Esophagus squamous epithelium (tissue), 5 donors: ENCODE data around the gene ELFN2. TPM values are rescaled to one million over a fixed set of nuclear protein-coding genes. Genes with fewer than 3 reads are reported as not detected.

Experiments
- DNase-seq: peaks from one replicate; lab custom pipeline; 2025; lab: John Stamatoyannopoulos, UW
- H3K27ac ChIP-seq, 4 donors: fragments of 200-600 bp; sonication (generic); one replicate each; pipeline ENCODE4 v1.5.1; 2016 to 2019; ENCODE audit warnings: mild to moderate bottlenecking in 1 of 4
- H3K27me3 ChIP-seq, 4 donors: fragments of 200-600 bp; sonication (generic); 1 replicate in 3 of 4; 2 replicates in 1 of 4; pipeline versions ENCODE4 v1.5.1 to v1.6.0; 2017 to 2021; ENCODE audit warnings: antibody characterized with exemption in 1 of 4
- H3K36me3 ChIP-seq, 3 donors: fragments of 200-600 bp; sonication (generic); one replicate each; pipeline ENCODE4 v1.5.1; 2016 to 2019
- H3K4me1 ChIP-seq, 3 donors: fragments of 200-600 bp; sonication (generic); one replicate each; pipeline ENCODE4 v1.5.1; 2017 to 2019
- H3K4me3 ChIP-seq, 4 donors: fragments of 200-600 bp; sonication (generic); 1 replicate in 3 of 4; 2 replicates in 1 of 4; pipeline ENCODE4 v1.5.1; 2016 to 2019; ENCODE audit warnings: mild to moderate bottlenecking in 2 of 4, moderate library complexity in 1 of 4
- H3K9me3 ChIP-seq, 3 donors: fragments of 200-600 bp; sonication (generic); one replicate each; pipeline ENCODE4 v1.5.1; 2016 to 2019
- POLR2A ChIP-seq, 4 donors: fragments of 450-650 bp; IDR thresholded peaks; one replicate each; pipeline ENCODE4 v1.6.1; 2017; ENCODE audit warnings: antibody characterized with exemption in 4 of 4, mild to moderate bottlenecking in 4 of 4, moderate library complexity in 3 of 4
- WGBS, 2 donors: methylation state at CpG; one replicate each; pipeline ENCODE4 v1.1.5; 2018; 5-methylcytosine and 5-hydroxymethylcytosine counted together
- intact Hi-C: fragments of 100-400 bp; cut with DNase I; formaldehyde crosslinking; loops from one replicate; pipeline ENCODE4 v1.15.0; 2022
- total RNA-seq, 4 donors: library from RNA; depleted of rRNA; stranded (reverse); fragments of >200 nt; gene quantifications; one replicate each; pipeline ENCODE4 v1.1.0, GENCODE V29; 2016
- TF ChIP-seq, protein P1 (sequence below), 6 experiments: fragments of 450-650 bp in 4 of 6; fragments of 200-600 bp in 2 of 6; sonication (generic) in 2 of 6; IDR thresholded peaks; one replicate each; pipeline ENCODE4 v1.5.1; 2016 to 2019; ENCODE audit warnings: antibody characterized with exemption in 6 of 6, mild to moderate bottlenecking in 4 of 6, moderate library complexity in 4 of 6
- donor health status: DM: yes; HTN: yes; CAD: no.

The ELFN2 gene
- total RNA-seq, 4 donors from 2014 or later: not detected

DNA sequence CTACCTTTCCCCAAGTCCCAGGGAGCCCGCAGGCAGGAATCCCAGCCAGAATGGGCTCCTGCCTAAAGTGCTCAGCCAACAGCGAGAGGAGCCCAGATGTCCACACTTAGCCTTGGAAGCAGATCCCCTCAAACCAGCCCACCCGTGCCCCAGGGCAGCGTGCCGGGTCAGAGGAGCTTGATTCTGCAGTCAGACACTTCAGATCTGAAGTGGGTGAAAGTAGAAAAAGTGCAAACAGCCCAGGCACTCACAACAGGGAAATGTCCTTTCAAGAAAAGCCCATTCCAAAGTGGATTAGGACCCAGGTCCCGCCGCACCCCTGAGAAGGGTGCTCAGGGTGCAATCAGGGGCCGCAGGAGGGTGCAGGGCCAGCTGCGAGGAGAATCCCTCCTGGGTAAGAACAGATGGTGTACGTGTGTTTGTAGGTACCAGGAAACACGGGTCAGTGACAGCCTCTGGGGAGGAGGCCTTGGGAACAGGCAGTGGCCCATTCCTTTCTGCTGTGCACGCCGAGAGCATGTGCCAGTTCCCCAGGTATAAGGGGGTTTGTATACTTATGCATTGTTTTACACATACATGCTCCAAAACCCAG, 17.7 kb downstream of the ELFN2 start:
- peaks cover 0 to 92% (median 0%) of the 10 kb centered on the region in 4 donors for H3K27me3 ChIP-seq
- no peaks in the 10 kb centered on the region for H3K9me3 ChIP-seq
- no peak overlapping the region for H3K27ac ChIP-seq
- WGBS, 2 donors: 76 to 90% methylated on average over 4 to 8 of the region's 13 CpGs
- H3K4me1 ChIP-seq: no peaks in the 10 kb centered on the region
- no peaks in the 10 kb centered on the region for H3K36me3 ChIP-seq
- no peak overlapping the region for H3K4me3 ChIP-seq
- intact Hi-C loops: no loop called here
- TF ChIP-seq, protein P1, sequence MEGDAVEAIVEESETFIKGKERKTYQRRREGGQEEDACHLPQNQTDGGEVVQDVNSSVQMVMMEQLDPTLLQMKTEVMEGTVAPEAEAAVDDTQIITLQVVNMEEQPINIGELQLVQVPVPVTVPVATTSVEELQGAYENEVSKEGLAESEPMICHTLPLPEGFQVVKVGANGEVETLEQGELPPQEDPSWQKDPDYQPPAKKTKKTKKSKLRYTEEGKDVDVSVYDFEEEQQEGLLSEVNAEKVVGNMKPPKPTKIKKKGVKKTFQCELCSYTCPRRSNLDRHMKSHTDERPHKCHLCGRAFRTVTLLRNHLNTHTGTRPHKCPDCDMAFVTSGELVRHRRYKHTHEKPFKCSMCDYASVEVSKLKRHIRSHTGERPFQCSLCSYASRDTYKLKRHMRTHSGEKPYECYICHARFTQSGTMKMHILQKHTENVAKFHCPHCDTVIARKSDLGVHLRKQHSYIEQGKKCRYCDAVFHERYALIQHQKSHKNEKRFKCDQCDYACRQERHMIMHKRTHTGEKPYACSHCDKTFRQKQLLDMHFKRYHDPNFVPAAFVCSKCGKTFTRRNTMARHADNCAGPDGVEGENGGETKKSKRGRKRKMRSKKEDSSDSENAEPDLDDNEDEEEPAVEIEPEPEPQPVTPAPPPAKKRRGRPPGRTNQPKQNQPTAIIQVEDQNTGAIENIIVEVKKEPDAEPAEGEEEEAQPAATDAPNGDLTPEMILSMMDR (IDR thresholded peaks at IDR 0.05): no peak
- TF ChIP-seq POLR2A (IDR thresholded peaks at IDR 0.05): no peak
- no peak for DNase-seq

DNA sequence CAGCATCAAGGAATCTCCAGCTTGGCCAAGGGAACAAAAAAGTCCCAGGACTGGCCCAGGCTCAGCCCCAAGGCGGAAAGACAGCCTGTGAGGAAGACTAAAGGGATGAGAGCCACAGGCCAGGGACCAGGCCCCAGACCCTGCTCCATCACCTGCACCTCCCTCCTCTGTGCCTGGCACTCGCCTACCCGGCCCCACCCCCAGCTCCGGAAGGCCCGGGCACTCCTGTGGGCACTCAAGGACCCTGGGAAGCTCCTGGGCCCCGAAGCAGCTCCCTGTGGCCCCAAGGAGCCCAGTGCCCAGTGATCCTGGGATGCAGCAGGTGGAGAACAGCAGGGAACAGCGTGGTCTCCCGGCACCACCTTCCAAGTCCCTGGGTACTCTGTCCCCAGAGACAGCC, 18.2 kb downstream of the ELFN2 start:
- H3K9me3 ChIP-seq: no peaks in the 10 kb centered on the region
- no peak for TF ChIP-seq POLR2A (IDR thresholded peaks at IDR 0.05)
- TF ChIP-seq, protein P1 (IDR thresholded peaks at IDR 0.05): no peak
- H3K36me3 ChIP-seq: no peaks in the 10 kb centered on the region
- DNase-seq: no peak
- H3K4me1 ChIP-seq: no peaks in the 10 kb centered on the region
- 53% methylated on average over 5 of the region's 8 CpGs; no CpG with 5 or more reads in 1 of the 2 donors for WGBS, 2 donors
- H3K27ac ChIP-seq: no peak overlapping the region
- peaks cover 0 to 93% (median 0%) of the 10 kb centered on the region in 4 donors for H3K27me3 ChIP-seq
- no peak overlapping the region for H3K4me3 ChIP-seq
- intact Hi-C loops: no loop called here

DNA sequence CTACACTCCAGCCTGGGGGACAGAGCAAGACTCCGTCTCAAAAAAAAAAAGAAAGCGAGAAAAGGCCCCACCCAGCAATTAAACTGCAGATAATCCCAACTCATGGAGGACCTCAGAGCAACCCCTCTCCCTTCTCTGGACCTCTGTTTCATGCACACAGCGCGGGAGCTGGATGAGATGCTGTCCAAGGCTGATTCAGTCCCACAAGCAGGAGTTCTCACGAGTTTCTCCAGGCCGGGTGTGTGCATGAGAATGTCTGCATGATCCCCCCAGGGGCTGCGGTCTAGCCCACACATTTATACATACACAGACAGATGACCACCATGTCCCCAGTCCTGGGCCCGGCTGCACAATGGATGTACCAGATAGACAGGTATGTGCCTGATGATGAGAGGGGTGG, 19.4 kb downstream of the ELFN2 start:
- DNase-seq: no peak
- 64 to 68% methylated on average over 6 to 7 of the region's 8 CpGs for whole genome bisulfite sequencing, 2 donors
- H3K4me3 ChIP-seq: no peak overlapping the region
- intact Hi-C loops: no loop called here
- peaks cover 0 to 93% (median 0%) of the 10 kb centered on the region in 4 donors for H3K27me3 ChIP-seq
- no peaks in the 10 kb centered on the region for H3K4me1 ChIP-seq
- H3K27ac ChIP-seq: no peak overlapping the region
- no peak for TF ChIP-seq POLR2A (IDR thresholded peaks at IDR 0.05)
- TF ChIP-seq, protein P1 (IDR thresholded peaks at IDR 0.05): no peak
- no peaks in the 10 kb centered on the region for H3K36me3 ChIP-seq
- no peaks in the 10 kb centered on the region for H3K9me3 ChIP-seq

DNA sequence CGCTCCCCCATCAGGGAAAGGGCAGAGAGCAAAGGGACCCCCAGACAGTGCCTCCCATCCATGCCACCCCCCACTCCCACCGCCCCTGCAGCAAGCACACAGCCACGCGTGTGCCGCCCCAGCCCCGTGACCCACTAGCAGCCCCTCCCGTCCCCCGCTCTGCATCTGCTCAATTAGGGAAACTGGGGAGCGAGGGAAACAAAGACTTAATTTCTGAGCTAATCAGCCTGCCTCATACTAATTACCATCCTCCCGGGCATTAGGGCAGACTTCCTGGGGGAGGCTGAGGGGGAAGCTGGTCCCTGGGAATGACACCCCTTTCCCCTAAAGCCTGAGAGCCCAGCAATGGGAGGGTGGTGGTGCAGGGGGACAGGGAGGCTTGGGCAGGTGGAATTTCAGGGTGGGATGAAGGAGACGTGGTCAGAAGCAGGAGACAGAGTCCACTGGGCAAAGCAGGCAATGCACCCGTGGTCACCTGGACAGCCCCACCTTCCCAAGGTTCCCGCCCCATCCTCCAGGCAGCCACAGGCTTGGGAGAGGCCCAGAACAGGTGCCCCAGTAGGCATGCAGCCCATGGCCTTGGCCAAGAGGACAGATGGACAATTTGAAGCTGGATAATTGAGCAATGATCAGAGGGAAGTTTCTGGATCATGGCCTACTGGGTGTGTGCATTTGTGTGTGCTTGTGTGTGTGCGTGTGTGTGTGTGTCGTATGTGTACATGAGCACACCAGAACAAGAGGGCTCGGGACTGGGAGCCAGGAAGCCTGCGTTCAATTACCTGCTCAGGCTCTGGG, 20.6 kb downstream of the ELFN2 start:
- Histone ChIP-seq H3K9me3 (no peaks in the 10 kb centered on the region), H3K36me3 (no peaks in the 10 kb centered on the region), H3K4me1 (no peaks in the 10 kb centered on the region), H3K4me3 (no peak overlapping the region), H3K27me3 (peaks cover 0 to 86% (median 0%) of the 10 kb centered on the region in 4 donors), H3K27ac (no peak overlapping the region)
- intact Hi-C loops: no loop called here
- TF ChIP-seq POLR2A (IDR thresholded peaks at IDR 0.05): no peak
- TF ChIP-seq, protein P1 (IDR thresholded peaks at IDR 0.05): no peak
- WGBS, 2 donors: 50 to 62% methylated on average over 6 to 8 of the region's 17 CpGs
- DNase-seq: no peak

DNA sequence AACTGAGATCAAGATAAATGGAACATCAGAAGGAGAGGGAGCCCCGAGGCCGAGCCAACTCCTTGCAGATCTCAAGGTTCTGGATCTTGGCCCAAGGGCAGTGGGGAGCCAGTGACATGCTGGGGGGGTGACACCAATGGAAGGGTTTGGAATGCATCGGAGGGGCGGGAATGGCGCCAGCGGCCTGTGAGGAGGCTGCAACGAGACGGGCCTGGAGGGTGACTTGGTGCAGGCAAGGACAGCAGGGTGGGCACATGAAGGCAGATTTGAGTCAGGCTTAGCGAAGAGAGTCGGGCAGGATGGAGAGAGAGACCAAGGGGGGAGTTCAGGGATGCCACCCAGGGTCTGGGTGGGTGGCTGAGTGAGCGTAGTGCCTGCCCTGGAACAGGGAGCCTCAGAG, 23.2 kb downstream of the ELFN2 start:
- H3K4me1 ChIP-seq: peaks cover 0 to 7% (median 0%) of the 10 kb centered on the region in 3 donors
- H3K4me3 ChIP-seq: no peak overlapping the region
- intact Hi-C loops: no loop called here
- peaks cover 0 to 71% (median 0%) of the 10 kb centered on the region in 4 donors for H3K27me3 ChIP-seq
- DNase-seq: no peak
- H3K36me3 ChIP-seq: no peaks in the 10 kb centered on the region
- no peaks in the 10 kb centered on the region for H3K9me3 ChIP-seq
- no peak for TF ChIP-seq POLR2A (IDR thresholded peaks at IDR 0.05)
- TF ChIP-seq, protein P1 (IDR thresholded peaks at IDR 0.05): no peak
- whole genome bisulfite sequencing, 2 donors: 64 to 65% methylated on average over 9 to 11 of the region's 11 CpGs
- H3K27ac ChIP-seq: no peak overlapping the region
